T1000 (cell line): Measurements from ENCODE around the gene RAB21.
"Not testable (repeated sequence)": the region's sequence is repeated elsewhere in the genome, so short reads cannot be mapped to it uniquely, and the experiment has no call there.

Source experiments
- DNase-seq: peaks from one replicate; lab custom pipeline; 2025; ENCODE audit warnings: mixed read lengths; lab: John Stamatoyannopoulos, UW

The RAB21 gene

GRCh38 chr12:71752891-71753290 is 1.8 kb upstream of the RAB21 start:
- DNase-seq = no peak

- DNase-seq = no peak
Observed at GRCh38 chr12:71755146-71755892, 656 bp downstream of the RAB21 start.

GRCh38 chr12:71756054-71756690 is 1.5 kb downstream of the RAB21 start:
- DNase-seq = no peak

- no peak for DNase-seq
Observed at GRCh38 chr12:71759941-71760340, 5.3 kb downstream of the RAB21 start.

- no peak for DNase-seq
Observed at GRCh38 chr12:71760471-71760870, 5.8 kb downstream of the RAB21 start.

GRCh38 chr12:71761354-71761753 is 6.7 kb downstream of the RAB21 start:
- DNase-seq = not testable (repeated sequence)

GRCh38 chr12:71763677-71764379 is 9.2 kb downstream of the RAB21 start:
- DNase-seq = no peak

GRCh38 chr12:71764587-71765321 is 10.1 kb downstream of the RAB21 start:
- DNase-seq = no peak

- DNase-seq = no peak
Observed at GRCh38 chr12:71766202-71766601, 11.5 kb downstream of the RAB21 start.

GRCh38 chr12:71767183-71767582 is 12.5 kb downstream of the RAB21 start:
- DNase-seq = no peak

GRCh38 chr12:71768900-71769299 is 14.2 kb downstream of the RAB21 start:
- no peak for DNase-seq

GRCh38 chr12:71771069-71771468 is 16.4 kb downstream of the RAB21 start:
- no peak for DNase-seq

- no peak for DNase-seq
Observed at GRCh38 chr12:71772735-71773134, 18.1 kb downstream of the RAB21 start.

- no peak for DNase-seq
Observed at GRCh38 chr12:71780237-71780822, 25.7 kb downstream of the RAB21 start.

GRCh38 chr12:71782017-71782416 is 27.4 kb downstream of the RAB21 start:
- no peak for DNase-seq

- no peak for DNase-seq
Observed at GRCh38 chr12:71786829-71787228, 32.2 kb downstream of the RAB21 start.

GRCh38 chr12:71787580-71787979 is 32.9 kb downstream of the RAB21 start:
- DNase-seq = no peak

- DNase-seq = no peak
Observed at GRCh38 chr12:71790331-71790730, 35.7 kb downstream of the RAB21 start.

- no peak for DNase-seq
Observed at GRCh38 chr12:71791473-71792150, 36.9 kb downstream of the RAB21 start.

GRCh38 chr12:71792599-71792998 is 37.9 kb downstream of the RAB21 start:
- no peak for DNase-seq

GRCh38 chr12:71795901-71796300 is 41.2 kb downstream of the RAB21 start:
- no peak for DNase-seq
